HG03064 (cell line): ENCODE measurements around the gene KRTAP10-3.
"Not testable (repeated sequence)": the region's sequence is repeated elsewhere in the genome, so short reads cannot be mapped to it uniquely, and the experiment has no call there.

Source experiments
- ATAC-seq: cut with Tn5 transposase; IDR thresholded peaks from one replicate; pipeline ENCODE4 v1.9.1; 2021; ENCODE audit warnings: low read depth; ENCODE audit not compliant: unreplicated experiment

Gene KRTAP10-3, protein sequence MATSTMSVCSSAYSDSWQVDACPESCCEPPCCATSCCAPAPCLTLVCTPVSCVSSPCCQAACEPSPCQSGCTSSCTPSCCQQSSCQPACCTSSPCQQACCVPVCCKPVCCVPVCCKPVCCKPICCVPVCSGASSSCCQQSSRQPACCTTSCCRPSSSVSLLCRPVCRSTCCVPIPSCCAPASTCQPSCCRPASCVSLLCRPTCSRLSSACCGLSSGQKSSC

DNA sequence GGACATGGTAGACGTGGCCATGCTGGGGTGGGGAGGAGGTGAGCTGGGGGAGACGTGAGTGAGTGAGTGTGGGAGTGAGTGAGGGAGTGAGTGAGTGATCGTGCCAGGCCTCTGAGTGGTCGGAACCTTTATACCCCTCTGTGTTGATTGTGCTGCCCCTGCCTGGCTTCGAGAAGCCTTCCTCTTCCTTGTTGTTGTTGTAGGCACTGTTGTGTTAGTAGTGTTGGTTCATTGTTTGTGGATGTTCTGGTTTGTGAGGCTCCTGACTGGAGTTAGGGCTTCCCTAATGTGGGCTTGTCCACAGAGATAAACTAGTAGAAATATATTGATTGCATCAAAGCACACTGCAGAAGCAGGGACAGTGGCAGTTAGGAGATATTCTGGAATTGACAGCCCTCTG, at the start of gene KRTAP10-3:
TSS of gene KRTAP10-3 (minus strand) at position 101 of the 400 bp plus-strand sequence. CDS start at position 21, 80 bp downstream.
- no peak for ATAC-seq

- no peak for ATAC-seq
Measured at GRCh38 chr21:44606495-44606894, 47.9 kb upstream of the KRTAP10-3 start.

GRCh38 chr21:44603911-44604310, 45.3 kb upstream of the KRTAP10-3 start:
- ATAC-seq = no peak

GRCh38 chr21:44603109-44603875, 44.7 kb upstream of the KRTAP10-3 start:
- ATAC-seq = no peak

- no peak for ATAC-seq
Measured at GRCh38 chr21:44602463-44602850, 43.9 kb upstream of the KRTAP10-3 start.

DNA sequence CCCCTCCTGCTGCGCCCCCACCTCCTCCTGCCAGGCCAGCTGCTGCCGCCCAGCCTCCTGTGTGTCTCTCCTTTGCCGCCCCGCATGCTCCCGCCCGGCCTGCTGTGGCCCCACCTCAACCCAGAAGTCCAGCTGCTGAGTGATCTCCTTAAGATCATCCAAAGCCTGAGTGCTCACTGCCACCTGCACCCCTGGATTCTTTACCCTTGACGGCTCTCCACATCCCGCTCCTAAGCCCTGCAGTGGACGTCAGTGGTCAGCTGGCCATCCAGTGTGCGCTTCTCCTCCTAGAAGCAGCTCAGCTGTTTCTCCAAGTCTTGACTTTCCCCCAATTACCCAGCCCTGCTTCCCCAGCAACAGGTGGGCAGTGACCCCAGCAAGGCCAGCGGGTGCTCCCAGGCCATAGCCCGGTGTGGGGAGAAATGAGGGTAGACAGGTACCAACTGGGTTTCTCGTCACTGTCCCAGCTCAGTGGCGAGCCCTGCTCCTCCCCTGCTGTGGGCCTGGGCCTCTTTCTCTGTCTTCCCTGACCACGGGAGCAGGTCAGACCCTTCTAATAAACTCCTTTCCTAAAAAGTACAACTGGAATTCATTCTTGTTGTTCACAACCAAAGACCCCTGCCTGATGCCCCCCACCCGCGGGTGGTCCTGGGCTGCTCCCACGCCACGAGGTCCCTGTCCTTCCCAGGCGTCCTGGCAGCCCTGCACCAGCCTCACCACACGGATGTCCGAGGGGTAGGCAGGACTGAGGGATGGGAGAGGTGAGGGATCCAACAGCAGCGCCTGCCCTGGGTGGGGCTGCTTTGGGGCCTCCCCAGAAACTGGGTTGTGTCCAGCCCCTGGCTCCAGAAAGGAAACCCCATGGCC, 43.2 kb upstream of the KRTAP10-3 start:
- no peak for ATAC-seq

DNA sequence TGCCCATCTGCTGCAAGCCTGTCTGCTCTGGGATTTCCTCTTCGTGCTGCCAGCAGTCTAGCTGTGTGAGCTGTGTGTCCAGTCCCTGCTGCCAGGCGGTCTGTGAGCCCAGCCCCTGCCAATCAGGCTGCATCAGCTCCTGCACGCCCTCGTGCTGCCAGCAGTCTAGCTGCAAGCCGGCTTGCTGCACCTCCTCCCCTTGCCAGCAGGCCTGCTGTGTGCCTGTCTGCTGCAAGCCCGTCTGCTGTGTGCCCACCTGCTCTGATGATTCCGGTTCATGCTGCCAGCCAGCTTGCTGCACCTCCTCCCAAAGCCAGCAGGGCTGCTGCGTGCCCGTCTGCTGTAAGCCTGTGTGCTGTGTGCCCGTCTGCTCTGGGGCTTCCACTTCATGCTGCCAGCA, 42.5 kb upstream of the KRTAP10-3 start:
- ATAC-seq = not testable (repeated sequence)

DNA sequence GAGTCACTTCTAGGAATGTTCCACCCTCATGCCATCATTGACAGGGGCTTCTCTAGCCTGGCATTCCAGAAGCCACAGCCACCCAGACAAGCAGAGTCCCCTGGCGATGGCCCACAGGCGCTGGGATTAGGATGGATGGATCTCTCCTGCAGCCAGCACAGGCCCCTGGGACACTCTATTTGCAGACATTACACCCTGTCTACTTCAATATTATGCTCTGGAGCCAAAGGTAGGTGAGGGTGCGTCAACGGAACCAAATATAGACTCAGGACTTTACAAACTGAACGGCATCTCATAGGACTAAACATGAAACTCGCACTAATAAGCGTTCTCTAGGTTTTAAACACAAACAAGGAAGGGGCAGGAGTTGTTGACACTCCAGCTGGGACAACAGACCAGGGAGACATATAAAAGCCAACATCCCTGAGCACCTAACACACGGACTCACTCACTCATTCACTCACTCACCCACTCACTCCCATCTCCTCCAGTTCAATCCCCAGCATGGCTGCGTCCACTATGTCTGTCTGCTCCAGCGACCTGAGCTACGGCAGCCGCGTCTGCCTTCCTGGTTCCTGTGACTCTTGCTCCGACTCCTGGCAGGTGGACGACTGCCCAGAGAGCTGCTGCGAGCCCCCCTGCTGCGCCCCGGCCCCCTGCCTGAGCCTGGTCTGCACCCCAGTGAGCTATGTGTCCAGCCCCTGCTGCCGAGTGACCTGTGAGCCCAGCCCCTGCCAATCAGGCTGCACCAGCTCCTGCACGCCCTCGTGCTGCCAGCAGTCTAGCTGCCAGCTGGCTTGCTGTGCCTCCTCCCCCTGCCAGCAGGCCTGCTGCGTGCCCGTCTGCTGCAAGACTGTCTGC, 41.8 kb upstream of the KRTAP10-3 start, which contains the start of gene KRTAP10-7:
TSS of gene KRTAP10-7 (plus strand) at position 480 of the 861 bp plus-strand sequence. CDS start at position 505, 25 bp downstream.
- ATAC-seq = not testable (repeated sequence)

- ATAC-seq = no peak
Measured at GRCh38 chr21:44599264-44600029, 40.9 kb upstream of the KRTAP10-3 start.

DNA sequence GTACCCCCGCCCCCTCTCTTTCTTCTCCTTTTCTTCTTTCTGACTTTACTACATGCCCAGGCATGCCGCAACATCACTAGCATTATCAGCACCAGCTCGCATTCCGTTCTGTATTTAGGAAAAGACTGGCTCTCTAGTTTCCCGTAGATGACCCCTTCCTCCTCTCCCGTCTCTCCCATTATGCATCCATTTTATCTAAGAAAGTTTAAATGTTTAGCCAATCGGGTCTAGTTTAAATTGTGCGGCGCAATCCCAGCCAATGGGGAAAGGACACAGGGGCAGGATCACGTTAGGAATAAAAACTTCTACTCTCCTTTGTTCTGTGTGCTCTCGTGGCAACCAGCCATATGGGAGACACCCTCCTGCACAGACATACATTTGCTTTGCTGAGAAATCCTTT, 39.5 kb upstream of the KRTAP10-3 start:
- no peak for ATAC-seq

GRCh38 chr21:44596068-44596725, 37.6 kb upstream of the KRTAP10-3 start:
- ATAC-seq = no peak

DNA sequence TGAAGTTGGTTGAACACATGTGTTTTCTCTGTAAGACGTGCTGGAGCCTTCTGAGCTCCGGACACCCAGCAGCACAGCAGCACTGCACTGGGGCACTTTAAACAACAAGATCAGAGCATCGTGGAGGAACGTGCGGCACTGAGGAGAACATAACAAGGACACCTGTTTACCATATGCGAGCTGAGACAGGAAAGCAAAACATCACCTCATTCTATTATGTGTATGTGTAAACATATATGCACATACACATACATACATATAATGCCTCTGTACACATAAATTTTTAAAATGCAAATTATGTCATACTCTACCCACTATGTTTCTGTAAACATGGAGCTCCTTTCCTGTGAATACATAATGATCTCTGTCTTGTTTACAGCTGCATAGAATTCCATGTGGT, 36.9 kb upstream of the KRTAP10-3 start:
- no peak for ATAC-seq

GRCh38 chr21:44594406-44594916, 35.9 kb upstream of the KRTAP10-3 start:
- no peak for ATAC-seq

DNA sequence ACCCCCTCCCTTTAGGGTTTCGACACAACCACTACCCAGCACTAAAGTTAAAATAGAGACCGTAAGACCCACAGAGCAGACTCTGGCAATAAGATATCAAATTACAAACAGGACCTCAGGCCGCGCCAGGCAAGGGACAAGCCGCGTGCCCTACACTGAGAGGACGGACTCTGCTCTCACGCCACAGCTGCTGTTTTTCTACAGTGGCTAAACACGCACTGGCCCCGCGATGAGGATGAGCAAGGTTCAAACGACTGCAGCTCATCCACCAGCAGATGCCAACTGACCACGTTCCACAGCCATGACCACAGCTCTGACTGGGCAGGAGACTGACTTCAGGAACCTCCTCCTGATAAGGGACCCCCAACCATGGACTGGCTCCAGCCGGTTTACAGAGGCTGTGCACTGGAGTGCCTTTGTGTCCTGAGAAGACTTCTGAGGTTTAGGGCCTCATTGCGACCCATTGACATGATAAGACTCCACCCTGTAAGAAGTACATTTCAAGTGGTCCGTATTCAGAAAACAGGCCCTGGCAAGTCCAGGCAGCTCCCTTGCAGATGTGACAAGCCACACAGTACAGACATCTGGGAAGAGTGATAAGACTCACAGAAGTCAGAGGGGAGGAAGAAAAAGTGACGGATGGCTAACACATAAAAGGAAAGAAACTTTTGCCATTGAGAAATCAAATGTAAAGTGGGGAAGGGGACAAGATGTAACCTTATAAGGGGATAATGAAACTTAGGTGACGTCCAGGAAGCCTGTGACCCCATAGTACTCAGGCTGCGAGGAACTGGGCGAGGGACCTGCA, 35.2 kb upstream of the KRTAP10-3 start:
- no peak for ATAC-seq

GRCh38 chr21:44592446-44593311, 34.1 kb upstream of the KRTAP10-3 start, which contains the start of gene KRTAP10-6:
TSS of gene KRTAP10-6 (minus strand) at chr21:44592505. CDS start at chr21:44592484, 21 bp downstream.
- ATAC-seq = no peak

- not testable (repeated sequence) for ATAC-seq
Measured at GRCh38 chr21:44591801-44592130, 33.2 kb upstream of the KRTAP10-3 start.
